ENCODE measurements around the gene APLP1.
"Not testable (repeated sequence)": the region's sequence is repeated elsewhere in the genome, so short reads cannot be mapped to it uniquely, and the experiment has no call there.

The APLP1 gene

GRCh38 chr19:35860818-35861639 is 7.3 kb upstream of the APLP1 start:
- no peak for DNase-seq (ENCODE audit: low spot score)
- in situ Hi-C loops (cut with MboI; ENCODE audit: low sequenced_read_pairs, unreplicated experiment): no loop called here
- TF ChIP-seq, protein P1, sequence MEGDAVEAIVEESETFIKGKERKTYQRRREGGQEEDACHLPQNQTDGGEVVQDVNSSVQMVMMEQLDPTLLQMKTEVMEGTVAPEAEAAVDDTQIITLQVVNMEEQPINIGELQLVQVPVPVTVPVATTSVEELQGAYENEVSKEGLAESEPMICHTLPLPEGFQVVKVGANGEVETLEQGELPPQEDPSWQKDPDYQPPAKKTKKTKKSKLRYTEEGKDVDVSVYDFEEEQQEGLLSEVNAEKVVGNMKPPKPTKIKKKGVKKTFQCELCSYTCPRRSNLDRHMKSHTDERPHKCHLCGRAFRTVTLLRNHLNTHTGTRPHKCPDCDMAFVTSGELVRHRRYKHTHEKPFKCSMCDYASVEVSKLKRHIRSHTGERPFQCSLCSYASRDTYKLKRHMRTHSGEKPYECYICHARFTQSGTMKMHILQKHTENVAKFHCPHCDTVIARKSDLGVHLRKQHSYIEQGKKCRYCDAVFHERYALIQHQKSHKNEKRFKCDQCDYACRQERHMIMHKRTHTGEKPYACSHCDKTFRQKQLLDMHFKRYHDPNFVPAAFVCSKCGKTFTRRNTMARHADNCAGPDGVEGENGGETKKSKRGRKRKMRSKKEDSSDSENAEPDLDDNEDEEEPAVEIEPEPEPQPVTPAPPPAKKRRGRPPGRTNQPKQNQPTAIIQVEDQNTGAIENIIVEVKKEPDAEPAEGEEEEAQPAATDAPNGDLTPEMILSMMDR (IDR thresholded peaks at IDR 0.05; ENCODE audit: borderline replicate concordance, control extremely low read depth, extremely low read depth, insufficient read depth, missing control alignments): no peak

GRCh38 chr19:35861640-35862160 is 6.7 kb upstream of the APLP1 start:
- no peak for DNase-seq (ENCODE audit: low spot score)
- TF ChIP-seq, protein P1 (IDR thresholded peaks at IDR 0.05; ENCODE audit: borderline replicate concordance, control extremely low read depth, extremely low read depth, insufficient read depth, missing control alignments): no peak
- in situ Hi-C loops (cut with MboI; ENCODE audit: low sequenced_read_pairs, unreplicated experiment): no loop called here

- TF ChIP-seq, protein P1 (IDR thresholded peaks at IDR 0.05; ENCODE audit: borderline replicate concordance, control extremely low read depth, extremely low read depth, insufficient read depth, missing control alignments): no peak
- in situ Hi-C loops (cut with MboI; ENCODE audit: low sequenced_read_pairs, unreplicated experiment): no loop called here
- no peak for DNase-seq (ENCODE audit: low spot score)
Measured at GRCh38 chr19:35862528-35862927, 5.8 kb upstream of the APLP1 start.

- in situ Hi-C loops (cut with MboI; ENCODE audit: low sequenced_read_pairs, unreplicated experiment): no loop called here
- DNase-seq (ENCODE audit: low spot score): no peak
- TF ChIP-seq, protein P1 (IDR thresholded peaks at IDR 0.05; ENCODE audit: borderline replicate concordance, control extremely low read depth, extremely low read depth, insufficient read depth, missing control alignments): no peak
Measured at GRCh38 chr19:35863018-35863417, 5.4 kb upstream of the APLP1 start.

- DNase-seq (ENCODE audit: low spot score): no peak
- TF ChIP-seq, protein P1 (IDR thresholded peaks at IDR 0.05; ENCODE audit: borderline replicate concordance, control extremely low read depth, extremely low read depth, insufficient read depth, missing control alignments): no peak
- in situ Hi-C loops (cut with MboI; ENCODE audit: low sequenced_read_pairs, unreplicated experiment): no loop called here
Measured at GRCh38 chr19:35868823-35869326, 501 bp downstream of the APLP1 start.

- TF ChIP-seq, protein P1 (IDR thresholded peaks at IDR 0.05; ENCODE audit: borderline replicate concordance, control extremely low read depth, extremely low read depth, insufficient read depth, missing control alignments): no peak
- peak; percentile 91 for DNase-seq (ENCODE audit: low spot score)
- in situ Hi-C loops (cut with MboI; ENCODE audit: low sequenced_read_pairs, unreplicated experiment): no loop called here
Measured at GRCh38 chr19:35869327-35870123, 1.2 kb downstream of the APLP1 start.

- DNase-seq (ENCODE audit: low spot score); in situ Hi-C loops (cut with MboI; ENCODE audit: low sequenced_read_pairs, unreplicated experiment): not testable (repeated sequence)
Measured at GRCh38 chr19:35870124-35870736, 1.9 kb downstream of the APLP1 start.
